HG03039 (cell line): ENCODE measurements around the gene LRRIQ4.

Experiments
- ATAC-seq: cut with Tn5 transposase; IDR thresholded peaks from one replicate; pipeline ENCODE4 v1.9.1; 2021; ENCODE audit warnings: mild to moderate bottlenecking, moderate library complexity; ENCODE audit not compliant: unreplicated experiment

The LRRIQ4 gene

GRCh38 chr3:169850618-169851017, 37.9 kb downstream of the LRRIQ4 start:
- no peak for ATAC-seq

GRCh38 chr3:169855514-169855913, 42.8 kb downstream of the LRRIQ4 start:
- ATAC-seq, result no peak

- ATAC-seq, result no peak
Measured at GRCh38 chr3:169857811-169858210, 45.1 kb downstream of the LRRIQ4 start.

GRCh38 chr3:169861871-169862270, 49.2 kb downstream of the LRRIQ4 start:
- no peak for ATAC-seq

GRCh38 chr3:169863458-169863899, 50.8 kb downstream of the LRRIQ4 start:
- ATAC-seq, result no peak

GRCh38 chr3:169864270-169864669, 51.6 kb downstream of the LRRIQ4 start:
- no peak for ATAC-seq

- ATAC-seq, result no peak
Measured at GRCh38 chr3:169865176-169865767, 52.6 kb downstream of the LRRIQ4 start.

GRCh38 chr3:169867584-169868210, 55.0 kb downstream of the LRRIQ4 start:
- no peak for ATAC-seq

- no peak for ATAC-seq
Measured at GRCh38 chr3:169868369-169868768, 55.7 kb downstream of the LRRIQ4 start.

- ATAC-seq, result no peak
Measured at GRCh38 chr3:169869484-169870220, 57.0 kb downstream of the LRRIQ4 start, which contains the start of gene LRRC31. Gene LRRC31, minus strand, starts transcription at chr3:169869935. Its CDS starts 128 bp downstream, at chr3:169869807.

GRCh38 chr3:169871129-169871886, 58.6 kb downstream of the LRRIQ4 start:
- no peak for ATAC-seq

- no peak for ATAC-seq
Measured at GRCh38 chr3:169879013-169879557, 66.4 kb downstream of the LRRIQ4 start.

GRCh38 chr3:169879845-169880575, 67.3 kb downstream of the LRRIQ4 start:
- ATAC-seq, result no peak

- ATAC-seq, result no peak
Measured at GRCh38 chr3:169880576-169881250, 68.0 kb downstream of the LRRIQ4 start.

GRCh38 chr3:169886671-169887070, 74.0 kb downstream of the LRRIQ4 start:
- no peak for ATAC-seq
